ENCODE measurements around the gene KDM4C. TPM values are rescaled to one million over a fixed set of nuclear protein-coding genes. Genes with fewer than 3 reads are reported as not detected.

The KDM4C gene
- total RNA-seq, 1 donor from 2014 or later, result 63.5 TPM

DNA sequence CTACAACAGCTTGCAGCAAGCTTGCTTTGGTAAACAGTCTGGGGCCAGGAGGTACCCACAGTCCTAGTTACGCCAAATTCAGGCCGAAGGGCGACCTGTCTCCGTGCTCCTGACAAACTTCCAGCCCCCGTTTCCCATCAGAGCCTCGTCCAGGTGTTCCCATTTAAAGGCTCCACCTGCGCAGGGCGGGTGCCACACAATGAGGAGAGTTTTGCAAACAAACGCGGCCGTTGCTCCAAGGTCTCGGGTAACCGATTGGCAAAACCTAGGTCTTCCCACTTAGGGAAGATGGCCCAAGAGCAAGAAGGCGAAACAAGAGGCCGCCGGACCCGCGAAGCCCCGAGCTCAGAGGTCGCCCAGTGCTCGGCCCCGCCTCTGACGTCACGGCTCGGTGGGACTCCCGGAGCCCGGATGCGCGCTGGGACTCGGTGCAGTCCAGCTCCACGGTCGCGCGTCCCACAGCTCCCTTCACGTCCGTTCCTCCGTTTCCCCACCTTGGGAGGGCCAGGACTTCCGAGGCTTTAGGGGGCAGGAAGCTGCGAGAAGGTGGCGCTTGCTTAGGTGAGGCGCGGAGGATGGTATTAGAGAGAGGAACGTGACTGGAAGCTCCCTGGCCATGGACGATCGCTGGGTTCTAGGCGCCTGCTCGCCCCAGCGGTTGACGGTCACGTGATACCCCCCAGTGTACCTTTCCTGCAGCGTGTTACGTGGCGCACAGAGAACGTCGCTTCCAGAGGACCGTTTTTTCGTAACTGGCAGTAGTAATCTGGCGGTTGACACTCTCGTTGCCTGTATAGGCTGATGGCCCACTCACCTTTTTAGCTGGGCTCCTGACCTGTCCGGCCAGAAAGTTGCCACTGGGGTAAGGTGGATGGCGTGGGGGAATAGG, 41.8 kb upstream of the KDM4C start:
- Mint-ChIP-seq H3K4me1 (ENCODE audit: low read depth, unreplicated experiment) (no peaks in the 10 kb centered on the region), H3K4me3 (ENCODE audit: unreplicated experiment) (peak overlapping the region; percentile 85)
- DNase-seq, result peak; percentile 86

GRCh38 chr9:6716766-6717165, 41.0 kb upstream of the KDM4C start:
- Mint-ChIP-seq H3K36me3 (ENCODE audit: unreplicated experiment) (no peaks in the 10 kb centered on the region), H3K4me3 (ENCODE audit: unreplicated experiment) (peak overlapping the region; percentile 85), H3K4me1 (ENCODE audit: low read depth, unreplicated experiment) (no peaks in the 10 kb centered on the region), H3K9me3 (ENCODE audit: unreplicated experiment) (no peaks in the 10 kb centered on the region), H3K27ac (ENCODE audit: unreplicated experiment) (no peak overlapping the region), H3K27me3 (ENCODE audit: unreplicated experiment) (peaks cover 9% of the 10 kb centered on the region)
- no peak for DNase-seq
- TF ChIP-seq CTCF (IDR thresholded peaks at IDR 0.05; ENCODE audit: partially characterized antibody, unreplicated experiment), result no peak

More for the DNA sequence above, 41.8 kb upstream of the KDM4C start:
- Mint-ChIP-seq H3K27me3 (ENCODE audit: unreplicated experiment) (peaks cover 9% of the 10 kb centered on the region), H3K27ac (ENCODE audit: unreplicated experiment) (peak overlapping the region; percentile 33), H3K9me3 (ENCODE audit: unreplicated experiment) (no peaks in the 10 kb centered on the region), H3K36me3 (ENCODE audit: unreplicated experiment) (no peaks in the 10 kb centered on the region)
- no peak for TF ChIP-seq CTCF (IDR thresholded peaks at IDR 0.05; ENCODE audit: partially characterized antibody, unreplicated experiment)

DNA sequence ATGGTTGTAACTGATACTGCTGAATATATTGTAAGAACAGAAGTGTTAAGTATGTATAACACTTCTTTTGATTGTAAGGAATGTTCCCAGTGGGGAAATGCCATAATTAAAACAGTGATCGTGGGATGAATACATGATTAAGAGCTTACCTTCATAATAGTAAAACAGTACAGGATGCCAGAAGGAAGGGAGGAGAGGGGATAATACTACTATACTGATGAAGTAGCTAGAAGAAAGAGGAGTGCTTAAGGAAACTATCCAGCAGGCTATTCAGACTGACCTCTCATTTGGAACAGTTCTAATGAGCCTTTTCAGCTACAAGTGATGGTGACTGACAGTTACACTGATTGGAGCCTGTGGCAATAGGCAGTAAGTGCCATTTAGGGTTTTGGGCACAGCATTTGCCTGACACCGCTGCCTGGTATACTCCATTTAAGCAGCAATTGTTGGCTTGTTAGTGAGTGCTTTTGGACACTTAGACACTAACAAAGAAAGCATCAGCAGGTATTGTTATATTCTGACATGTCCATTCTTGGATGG, 33.8 kb upstream of the KDM4C start:
- Mint-ChIP-seq H3K4me1 (ENCODE audit: low read depth, unreplicated experiment) (no peaks in the 10 kb centered on the region), H3K27ac (ENCODE audit: unreplicated experiment) (no peak overlapping the region), H3K4me3 (ENCODE audit: unreplicated experiment) (no peak overlapping the region), H3K9me3 (ENCODE audit: unreplicated experiment) (peaks cover 2% of the 10 kb centered on the region), H3K27me3 (ENCODE audit: unreplicated experiment) (peaks cover 3% of the 10 kb centered on the region), H3K36me3 (ENCODE audit: unreplicated experiment) (no peaks in the 10 kb centered on the region)
- no peak for TF ChIP-seq CTCF (IDR thresholded peaks at IDR 0.05; ENCODE audit: partially characterized antibody, unreplicated experiment)
- DNase-seq, result no peak

DNA sequence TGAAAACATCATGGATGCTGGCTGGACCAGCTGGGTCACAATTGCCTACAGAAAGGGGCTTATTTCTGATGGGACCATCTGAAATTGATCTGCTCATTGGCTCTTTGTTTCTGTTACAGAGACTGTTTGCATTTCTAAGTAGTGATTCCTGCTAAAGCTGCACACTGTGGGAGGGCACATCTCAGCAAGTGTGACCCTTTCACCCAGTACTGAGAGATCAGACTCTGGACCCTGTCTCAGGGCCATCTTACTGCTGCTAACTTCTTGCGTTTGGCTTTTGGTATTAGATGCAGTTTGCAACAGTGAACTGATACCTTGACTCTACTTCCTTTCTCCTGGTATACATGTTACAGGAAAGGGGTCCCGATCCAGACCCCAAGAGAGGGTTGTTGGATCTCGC, 24.5 kb upstream of the KDM4C start:
- Mint-ChIP-seq H3K4me3 (ENCODE audit: unreplicated experiment) (no peak overlapping the region), H3K27ac (ENCODE audit: unreplicated experiment) (no peak overlapping the region), H3K9me3 (ENCODE audit: unreplicated experiment) (peaks cover 4% of the 10 kb centered on the region), H3K36me3 (ENCODE audit: unreplicated experiment) (peaks cover 5% of the 10 kb centered on the region), H3K27me3 (ENCODE audit: unreplicated experiment) (no peaks in the 10 kb centered on the region), H3K4me1 (ENCODE audit: low read depth, unreplicated experiment) (no peaks in the 10 kb centered on the region)
- no peak for DNase-seq
- no peak for TF ChIP-seq CTCF (IDR thresholded peaks at IDR 0.05; ENCODE audit: partially characterized antibody, unreplicated experiment)

GRCh38 chr9:6733831-6734230, 23.9 kb upstream of the KDM4C start:
- H3K4me1 Mint-ChIP-seq (ENCODE audit: low read depth, unreplicated experiment), result no peaks in the 10 kb centered on the region
- no peak for TF ChIP-seq CTCF (IDR thresholded peaks at IDR 0.05; ENCODE audit: partially characterized antibody, unreplicated experiment)
- peaks cover 4% of the 10 kb centered on the region for H3K9me3 Mint-ChIP-seq (ENCODE audit: unreplicated experiment)
- H3K4me3 Mint-ChIP-seq (ENCODE audit: unreplicated experiment), result no peak overlapping the region
- peaks cover 5% of the 10 kb centered on the region for H3K36me3 Mint-ChIP-seq (ENCODE audit: unreplicated experiment)
- no peaks in the 10 kb centered on the region for H3K27me3 Mint-ChIP-seq (ENCODE audit: unreplicated experiment)
- no peak overlapping the region for H3K27ac Mint-ChIP-seq (ENCODE audit: unreplicated experiment)
- no peak for DNase-seq
